ENCODE results near the gene PDE4C.

PDE4C gene

DNA sequence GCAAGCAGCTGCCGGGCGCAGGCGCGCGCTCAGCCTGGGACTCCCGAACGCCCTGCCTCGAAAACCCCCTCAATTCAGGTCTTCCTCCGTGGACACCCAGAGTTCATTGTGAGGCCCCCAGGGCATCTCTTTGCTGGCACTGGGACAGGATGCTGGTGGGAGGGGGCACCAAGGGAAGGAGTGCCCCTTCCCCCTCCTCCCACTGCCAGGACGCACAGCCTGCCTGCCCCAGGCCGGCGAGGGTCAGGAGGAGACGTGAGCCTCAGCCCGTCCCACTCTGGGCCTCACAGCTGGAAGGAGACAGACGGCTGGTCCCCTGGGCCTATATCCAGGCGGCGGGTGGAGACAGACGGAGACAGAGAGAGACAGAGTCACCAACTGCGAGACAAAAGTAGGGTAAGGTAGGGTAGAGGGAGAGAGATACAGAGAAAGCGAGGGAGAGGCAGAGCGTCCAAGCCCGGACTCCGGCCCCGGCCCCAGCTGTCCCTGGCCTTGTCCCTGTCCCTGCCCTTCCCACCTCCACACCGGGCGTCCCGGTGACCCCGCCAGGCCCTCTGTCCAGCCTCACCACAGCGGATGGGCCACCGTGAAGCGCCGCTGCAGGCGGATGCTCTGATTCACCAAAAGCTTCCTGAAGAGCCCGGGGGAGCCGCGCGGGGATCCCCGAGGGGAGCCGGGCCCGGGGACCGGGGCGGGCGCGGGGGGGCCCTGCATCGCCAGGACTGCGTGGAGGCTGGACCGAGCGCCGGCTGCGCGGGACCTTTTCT lies at the start of gene PDE4C:
Gene PDE4C, minus strand, starts transcription at position 737 of the 767 bp plus-strand sequence. Its CDS starts 23 bp downstream, at position 714.
- DNase-seq: no peak

DNA sequence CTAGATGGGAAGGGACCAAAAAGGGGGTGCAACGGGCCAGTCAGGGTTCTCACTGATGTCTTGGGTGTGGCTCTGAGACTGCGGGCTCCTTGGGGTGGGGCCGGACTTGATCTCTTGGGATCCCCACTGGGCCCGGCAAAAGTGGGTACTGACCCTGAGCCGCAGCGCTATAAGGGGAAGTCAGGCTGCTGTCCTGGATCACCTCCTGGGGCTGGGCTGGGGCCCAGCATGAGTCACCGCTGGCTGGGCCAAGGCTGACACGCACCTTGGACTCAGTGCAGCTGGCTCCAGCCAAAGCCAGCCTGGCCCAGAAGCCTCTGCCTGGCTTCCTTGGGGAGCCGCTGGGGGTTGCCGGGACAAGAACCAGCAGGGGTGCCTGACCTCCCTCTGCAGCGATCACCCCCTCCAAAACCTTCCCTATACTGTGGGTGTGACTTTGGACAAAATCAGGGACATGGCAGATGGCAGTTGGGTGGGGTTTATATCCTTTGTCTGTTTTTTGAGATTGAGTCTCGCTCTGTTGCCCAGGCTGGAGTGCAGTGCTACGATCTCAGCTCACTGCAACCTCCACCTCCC lies 48.6 kb upstream of the PDE4C start:
- DNase-seq: no peak

DNA sequence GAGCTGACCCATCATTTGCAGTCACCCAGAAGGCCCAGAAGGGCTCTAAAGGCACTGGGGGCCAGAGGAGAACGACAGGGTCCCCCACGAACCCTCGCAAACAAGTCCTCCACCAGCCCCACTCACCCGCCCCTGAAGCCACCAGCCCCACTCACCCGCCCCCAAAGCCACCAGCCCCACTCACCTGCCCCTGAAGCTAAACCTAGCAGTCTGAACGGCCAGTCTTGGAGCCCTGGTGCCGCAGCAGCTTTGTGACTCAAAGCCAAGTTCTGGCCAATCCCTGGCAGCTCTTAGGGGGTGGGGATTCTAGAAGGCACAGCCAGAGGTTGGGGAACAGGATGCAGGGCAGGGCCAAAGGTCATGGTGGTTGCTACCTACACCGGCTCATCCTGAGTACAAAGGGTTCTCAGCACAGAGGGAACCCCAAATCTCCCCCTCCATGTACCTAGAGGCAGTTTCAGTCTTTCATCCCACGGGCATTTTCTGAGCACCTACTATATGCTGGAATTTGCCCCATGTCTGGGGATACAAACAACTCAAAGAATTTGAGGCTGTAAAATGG lies 48.1 kb upstream of the PDE4C start, which contains the start of gene IQCN:
Gene IQCN, minus strand, starts transcription at position 234 of the 562 bp plus-strand sequence. CDS start 4,974 bp downstream, outside the sequence.
- DNase-seq: no peak

DNA sequence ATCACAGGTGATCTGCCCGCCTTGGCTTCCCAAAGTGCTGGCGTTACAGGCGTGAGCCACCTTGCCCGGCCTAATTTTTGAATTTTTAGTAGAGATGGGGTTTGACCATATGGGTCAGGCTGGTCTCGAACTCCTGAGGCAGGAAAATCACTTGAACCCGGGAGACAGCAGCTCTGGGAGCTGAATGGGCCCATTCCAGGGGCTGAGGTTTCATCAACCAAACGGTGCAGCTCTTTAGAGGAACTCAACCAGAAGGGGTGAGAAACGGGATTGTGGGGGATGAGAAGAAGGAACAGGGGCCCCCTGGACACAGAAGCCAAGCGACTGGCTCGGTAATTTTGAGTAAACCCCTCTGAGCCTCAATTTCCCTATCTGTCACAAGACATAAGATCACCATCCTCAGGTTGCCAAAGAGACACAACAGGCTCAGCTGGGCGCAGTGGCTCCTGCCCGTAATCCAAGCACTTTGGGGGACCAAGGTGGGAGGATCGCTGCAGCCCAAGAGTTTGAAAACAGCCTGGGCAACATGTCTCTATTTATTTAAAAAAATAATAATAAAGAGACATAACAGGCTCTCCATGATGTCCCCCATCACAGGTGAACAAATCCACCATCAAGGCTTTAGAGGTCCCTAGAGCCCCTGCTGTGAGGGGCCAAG lies 47.5 kb upstream of the PDE4C start:
- DNase-seq: no peak

DNA sequence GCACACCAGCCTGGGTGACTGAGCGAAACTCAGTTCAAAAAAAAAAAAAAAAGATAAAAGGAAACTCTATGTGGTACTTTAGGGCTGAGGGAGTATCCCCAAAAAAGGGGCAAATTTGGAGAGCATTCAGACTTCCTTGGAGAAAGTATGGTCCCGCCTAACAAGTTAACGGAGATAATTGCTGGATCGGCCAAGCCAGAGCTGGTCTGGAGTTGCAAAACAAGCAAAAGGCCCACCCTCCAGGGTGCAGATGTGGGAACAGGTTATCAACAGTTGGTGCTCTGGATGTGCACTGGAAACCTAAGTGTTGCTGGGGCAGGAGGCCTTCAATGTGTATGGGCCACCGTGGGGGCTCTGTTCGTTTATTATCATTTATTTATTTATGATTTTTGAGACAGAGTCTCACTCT lies 45.2 kb upstream of the PDE4C start:
- DNase-seq: no peak

DNA sequence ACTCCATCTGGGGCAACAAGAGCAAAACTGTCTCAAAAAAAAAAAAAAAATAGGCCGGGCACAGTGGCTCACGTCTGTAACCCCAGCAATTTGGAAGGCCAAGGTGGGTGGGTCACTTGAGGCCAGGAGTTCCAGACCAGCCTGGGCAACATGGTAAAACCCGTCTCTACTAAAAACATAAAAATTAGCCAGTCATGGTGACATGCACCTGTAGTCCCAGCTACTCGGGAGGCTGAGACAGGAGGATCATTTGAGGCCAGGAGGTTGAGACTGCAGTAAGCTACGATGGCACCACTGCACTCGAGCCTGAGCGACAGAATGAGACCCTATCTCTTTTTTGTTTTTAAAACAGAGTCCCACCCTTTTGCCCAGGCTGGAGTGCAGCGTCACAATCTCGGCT lies 44.1 kb upstream of the PDE4C start:
- DNase-seq: no peak

DNA sequence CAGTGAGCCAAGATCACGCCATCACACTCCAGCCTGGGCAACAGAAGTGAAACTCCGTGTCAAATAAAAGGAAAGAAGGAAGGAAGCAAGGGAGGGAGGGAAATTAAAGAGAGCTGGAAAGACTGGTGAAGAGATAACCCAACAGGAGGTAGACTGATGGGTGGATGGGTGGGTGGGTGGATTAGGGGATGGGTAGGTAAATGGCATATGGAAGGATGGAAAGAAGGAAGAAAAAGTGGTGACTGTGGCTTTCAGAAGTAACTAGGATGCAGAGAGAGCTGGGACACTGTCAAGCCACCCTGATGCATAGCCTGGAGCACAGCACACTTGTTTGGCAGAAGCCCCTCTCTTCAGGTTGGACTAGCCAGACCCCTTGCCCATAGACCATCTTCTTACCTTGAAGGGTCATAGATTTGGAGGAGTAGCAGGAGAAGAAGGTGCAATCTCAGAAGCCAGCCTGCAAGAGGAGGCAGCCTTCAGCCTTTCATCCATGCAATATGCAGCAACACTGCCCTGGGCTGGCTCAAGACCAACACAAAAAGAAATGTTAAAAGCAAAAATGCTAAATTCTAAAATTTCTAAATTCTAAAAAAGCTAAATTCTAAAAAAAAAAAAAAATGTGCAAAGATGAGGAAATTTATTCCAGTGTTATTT lies 43.0 kb upstream of the PDE4C start:
- no peak for DNase-seq

DNA sequence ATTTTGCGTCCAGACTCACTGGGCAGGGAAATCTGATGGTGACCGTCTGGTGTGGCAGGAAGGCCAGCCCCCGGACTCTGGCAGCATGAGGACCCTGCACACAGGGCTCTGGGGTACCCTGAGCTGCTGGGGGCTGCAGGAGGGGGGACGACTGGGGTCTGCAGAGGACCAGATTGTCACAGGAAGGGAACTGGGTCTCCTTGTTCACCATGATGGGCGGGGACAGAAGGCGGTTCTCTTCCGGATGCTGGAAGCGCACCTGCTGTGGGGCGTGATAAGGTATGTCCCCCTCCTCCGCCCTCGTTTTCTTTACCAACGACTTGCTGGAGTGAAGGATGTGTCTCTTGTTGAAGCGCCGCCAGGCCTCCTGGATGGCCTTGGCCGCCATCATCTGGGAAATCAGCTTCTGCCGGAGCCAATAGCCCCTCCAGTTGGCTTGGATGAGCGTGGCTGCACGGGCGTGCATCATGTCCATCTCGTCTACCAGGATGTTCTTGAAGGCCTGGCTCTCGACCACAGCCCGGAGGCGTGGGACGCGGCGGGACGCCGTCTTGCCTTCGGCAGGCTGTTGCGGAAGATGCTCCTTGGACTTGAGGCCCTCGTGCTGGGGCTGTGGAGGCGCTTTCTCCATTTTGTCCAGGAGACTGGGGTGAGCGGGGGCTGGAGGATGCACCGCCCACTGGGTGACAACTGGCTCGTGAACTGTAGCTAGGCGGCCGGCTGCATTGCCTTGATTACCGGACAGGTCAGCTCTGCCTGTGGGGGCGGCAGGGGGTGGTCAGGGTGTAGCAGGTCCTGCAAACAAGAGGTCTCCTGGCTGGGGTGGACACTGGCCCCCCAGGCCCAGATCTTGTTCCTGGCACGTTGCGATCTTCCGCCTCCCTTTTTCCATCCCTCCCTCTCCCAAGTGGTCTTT lies 40.8 kb upstream of the PDE4C start:
- DNase-seq: no peak

DNA sequence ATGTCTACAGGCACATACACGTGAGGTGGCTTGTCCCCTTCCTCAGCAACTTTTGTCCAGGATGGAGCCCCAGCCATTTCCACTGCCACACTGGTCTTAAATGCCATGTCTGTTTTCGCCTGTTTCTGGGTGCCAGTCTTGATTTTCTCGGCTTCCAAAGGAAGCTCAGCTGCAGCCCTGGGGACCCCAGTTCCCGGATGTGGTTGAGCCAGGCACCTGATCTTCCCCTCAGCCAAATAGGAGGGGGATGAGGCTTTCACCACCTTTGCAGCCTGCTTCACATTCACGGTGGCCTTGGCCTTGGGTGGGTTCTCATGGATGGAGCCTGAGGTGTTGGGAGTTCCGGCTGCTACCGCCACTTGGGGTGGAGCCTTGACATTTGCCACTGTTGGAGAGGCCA lies 39.3 kb upstream of the PDE4C start:
- DNase-seq: no peak

DNA sequence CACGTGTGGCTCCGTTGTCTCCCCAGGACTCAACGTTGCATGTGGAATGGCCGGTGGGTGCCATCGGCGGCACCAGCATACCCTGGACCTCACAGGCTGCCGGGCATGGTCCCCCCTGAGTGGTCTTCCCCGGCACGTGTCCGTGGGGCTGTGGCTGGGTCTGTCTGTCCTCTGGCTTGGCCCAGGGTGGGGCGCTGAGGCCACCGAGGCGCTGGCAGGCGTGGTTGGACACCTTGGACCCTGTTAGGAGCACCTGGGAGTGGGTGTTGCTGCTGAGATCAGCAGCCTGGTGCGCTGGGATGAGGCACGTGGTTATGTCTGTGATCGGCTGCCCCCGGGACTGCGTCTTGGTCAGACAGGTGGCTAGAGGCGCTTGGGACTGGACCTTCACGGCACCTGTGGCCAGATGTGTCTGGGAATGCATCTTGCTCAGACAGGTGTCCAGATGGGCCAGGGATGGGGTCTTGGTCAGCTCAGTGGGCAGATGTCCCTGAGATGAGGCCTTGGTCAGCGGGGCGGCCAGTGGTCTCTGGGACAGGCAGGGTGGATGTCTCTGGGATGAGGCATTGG lies 38.8 kb upstream of the PDE4C start:
- DNase-seq: no peak

DNA sequence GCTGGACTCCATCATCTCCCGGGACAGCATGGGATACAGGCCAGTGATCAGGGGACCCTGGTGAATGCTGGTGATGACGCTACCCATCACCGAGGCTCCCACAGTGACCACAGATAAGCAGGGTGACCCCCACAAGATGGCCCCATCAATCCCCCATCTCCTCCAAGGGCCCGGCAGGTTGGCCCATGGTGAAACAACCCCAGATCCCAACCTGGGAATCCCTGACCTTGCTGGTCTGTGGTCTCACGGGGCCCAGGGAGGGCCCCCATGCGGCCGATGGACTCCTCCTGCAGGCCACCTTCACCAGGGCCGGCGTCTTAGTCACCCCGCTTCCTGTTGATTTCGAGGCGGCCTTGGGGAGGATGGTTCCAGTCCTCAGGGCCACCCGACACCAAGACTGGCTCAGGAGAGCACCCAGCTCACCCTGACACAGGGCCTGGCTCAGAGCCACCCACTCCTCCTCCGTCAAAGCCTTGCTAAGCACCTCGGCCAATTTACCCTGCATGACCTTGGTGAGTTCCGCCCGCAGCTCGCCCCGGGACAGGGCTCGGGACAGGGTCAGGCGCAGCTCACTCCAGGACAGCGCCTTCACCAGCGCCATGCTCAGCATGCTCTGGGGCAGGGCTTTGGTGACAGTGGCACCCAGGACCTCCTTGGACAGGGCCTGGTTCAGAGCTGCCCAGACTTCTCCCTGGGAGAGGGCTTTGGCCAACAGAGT lies 38.1 kb upstream of the PDE4C start:
- DNase-seq: no peak

DNA sequence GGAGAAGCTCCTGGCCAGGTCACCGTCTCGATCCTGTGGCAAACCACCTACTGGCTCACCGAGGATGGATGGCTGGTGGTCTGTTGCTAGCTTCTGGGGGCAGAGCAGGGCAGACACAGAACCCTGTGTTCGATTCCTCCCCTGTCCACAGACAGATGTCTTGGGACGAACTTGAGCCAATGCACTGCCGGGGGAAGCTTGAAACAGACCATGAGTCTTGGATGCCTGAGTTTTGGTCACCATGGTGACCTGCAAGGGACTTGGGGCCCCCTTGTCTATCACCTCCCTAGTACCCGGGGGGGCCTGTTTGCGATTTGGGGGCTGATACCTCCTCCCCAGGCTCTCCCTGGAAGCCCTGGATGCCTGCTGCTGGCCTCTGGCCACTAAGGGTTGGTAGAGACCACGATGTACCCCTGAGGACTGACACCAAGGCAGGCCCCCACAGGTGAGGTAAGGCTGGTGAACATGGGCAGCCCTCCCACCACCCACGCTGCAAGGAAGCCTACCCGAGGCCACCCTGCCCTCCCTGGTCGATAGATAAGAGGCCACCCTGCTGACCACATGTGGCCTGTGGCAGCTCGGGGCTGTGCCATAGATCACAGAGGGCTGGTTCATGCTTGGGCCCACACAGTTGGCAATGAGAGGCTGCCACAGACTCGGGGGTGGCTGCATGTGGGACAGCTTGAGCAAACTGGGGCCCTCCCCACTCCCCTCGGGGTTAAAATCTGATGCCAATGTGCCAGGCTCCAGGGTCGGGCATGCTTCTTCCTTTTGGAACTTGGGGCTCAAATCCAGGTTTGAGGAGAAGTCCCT lies 37.3 kb upstream of the PDE4C start:
- no peak for DNase-seq

DNA sequence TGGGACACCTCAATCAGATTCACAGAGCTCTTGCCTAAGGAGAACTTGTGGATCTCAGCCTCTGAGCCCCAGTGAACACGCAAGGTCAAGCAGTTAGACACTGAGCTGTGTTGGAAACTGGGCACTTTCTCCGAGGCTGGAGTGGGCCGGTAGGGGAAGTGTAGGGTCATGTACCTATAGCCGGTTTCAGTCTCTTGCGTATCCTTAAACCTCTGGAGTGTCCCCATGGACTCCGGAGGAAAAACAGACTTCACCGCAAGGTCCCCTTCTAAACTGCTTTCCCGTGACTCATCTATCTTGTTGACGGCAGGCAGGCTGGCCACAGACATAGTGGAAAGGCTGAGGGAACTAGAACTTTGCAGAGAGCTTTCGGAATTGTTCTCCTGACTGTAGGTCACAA lies 36.7 kb upstream of the PDE4C start:
- no peak for DNase-seq

DNA sequence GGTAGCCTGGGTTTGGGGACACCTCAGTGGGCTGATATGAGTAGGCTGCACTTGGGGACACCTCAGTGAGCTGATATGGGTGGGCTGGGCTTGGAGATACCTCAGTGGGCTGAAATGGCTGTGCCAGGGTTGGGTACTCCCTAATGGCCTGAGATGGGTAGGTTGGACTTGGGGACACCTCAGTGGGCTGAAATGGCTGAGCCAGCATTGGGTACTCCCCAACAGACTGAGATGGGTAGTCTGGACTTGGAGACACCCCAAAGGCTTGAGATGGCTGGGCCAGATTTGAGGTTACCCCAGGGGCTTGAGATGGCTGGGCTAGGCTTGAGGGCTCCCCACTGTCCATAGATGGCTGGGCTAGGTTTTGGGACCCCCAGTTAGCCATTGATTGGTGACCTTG lies 35.9 kb upstream of the PDE4C start:
- DNase-seq: no peak

DNA sequence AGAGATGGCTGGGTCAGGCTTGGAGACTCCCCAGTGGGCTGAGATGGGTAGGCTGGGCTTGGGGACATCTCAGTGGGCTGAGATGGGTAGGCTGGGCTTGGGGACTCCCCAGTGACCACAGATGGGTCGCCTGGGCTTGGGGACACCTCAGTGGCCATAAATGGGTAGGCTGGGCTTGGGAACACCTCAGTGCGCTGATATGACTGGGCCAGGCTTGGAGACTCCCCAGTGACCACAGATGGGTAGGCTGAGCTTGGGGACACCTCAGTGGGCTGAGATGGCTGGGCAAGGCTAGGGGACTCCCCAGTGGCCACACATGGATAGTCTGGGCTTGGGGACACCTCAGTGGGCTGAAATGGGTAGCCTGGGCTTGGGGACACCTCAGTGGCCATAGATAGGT lies 35.2 kb upstream of the PDE4C start:
- DNase-seq: no peak

DNA sequence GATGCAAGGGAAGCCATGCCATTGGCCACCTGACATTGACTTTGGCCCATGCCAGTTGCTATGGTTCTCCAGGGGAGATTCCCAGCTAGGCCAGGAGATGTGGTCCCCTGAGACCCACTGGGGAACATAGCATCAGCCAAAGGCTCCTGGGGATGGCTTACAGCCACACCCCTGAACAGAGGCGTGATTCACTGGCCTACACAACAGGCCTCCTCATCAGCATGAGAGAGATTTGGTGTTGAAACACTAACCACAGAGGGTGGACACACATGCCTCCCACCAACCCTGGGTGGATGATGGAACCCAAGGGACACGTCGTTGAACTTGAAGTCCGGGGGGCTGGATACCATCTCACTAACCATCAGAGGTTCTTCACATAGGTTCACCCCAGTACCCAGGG lies 33.7 kb upstream of the PDE4C start:
- DNase-seq: no peak

DNA sequence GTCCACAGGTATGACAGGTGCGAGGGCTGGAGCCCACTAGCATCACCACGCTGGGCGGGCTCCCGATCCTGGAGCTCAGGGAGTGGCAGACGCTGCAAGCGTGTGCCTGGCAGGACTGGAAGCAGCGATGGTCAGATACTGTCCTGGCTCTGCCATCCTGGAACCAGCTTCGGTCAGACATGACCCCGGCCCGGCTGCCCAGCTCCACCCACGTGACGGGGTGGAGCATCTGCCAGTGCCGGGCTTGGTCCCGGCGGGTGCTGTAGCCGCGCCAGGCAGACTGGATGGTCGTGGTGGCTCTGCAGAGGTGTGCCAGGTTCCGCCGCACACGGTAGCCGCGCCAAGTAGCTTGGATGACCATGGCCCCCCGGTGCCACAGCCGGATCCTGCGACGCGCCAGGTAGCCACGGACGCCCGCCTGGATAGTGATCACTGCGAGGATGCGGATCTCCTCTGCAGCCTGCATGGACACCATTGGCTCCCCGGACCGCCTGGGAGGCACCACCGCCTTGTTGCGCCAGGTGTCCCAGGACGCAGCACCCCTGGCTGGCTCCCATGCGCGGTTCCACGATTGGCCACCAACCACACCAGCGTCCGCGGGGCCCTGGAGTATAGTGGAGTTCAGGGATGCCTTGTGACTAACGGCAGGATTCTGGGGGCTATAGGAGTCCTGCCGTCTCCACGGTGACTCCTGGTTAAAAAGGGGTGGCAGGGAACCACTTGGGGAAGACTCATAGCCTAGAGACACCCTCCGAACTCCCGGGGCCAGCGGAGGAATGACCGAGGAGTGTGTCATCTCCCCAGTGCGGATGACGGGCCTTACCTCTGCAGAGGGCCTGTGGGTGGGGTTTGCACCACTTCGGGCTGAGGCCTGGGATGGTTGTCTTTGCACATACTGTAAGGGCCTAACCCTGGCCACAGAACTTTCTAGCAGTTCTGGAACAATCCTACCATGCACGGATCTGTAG lies 31.5 kb upstream of the PDE4C start:
- no peak for DNase-seq

DNA sequence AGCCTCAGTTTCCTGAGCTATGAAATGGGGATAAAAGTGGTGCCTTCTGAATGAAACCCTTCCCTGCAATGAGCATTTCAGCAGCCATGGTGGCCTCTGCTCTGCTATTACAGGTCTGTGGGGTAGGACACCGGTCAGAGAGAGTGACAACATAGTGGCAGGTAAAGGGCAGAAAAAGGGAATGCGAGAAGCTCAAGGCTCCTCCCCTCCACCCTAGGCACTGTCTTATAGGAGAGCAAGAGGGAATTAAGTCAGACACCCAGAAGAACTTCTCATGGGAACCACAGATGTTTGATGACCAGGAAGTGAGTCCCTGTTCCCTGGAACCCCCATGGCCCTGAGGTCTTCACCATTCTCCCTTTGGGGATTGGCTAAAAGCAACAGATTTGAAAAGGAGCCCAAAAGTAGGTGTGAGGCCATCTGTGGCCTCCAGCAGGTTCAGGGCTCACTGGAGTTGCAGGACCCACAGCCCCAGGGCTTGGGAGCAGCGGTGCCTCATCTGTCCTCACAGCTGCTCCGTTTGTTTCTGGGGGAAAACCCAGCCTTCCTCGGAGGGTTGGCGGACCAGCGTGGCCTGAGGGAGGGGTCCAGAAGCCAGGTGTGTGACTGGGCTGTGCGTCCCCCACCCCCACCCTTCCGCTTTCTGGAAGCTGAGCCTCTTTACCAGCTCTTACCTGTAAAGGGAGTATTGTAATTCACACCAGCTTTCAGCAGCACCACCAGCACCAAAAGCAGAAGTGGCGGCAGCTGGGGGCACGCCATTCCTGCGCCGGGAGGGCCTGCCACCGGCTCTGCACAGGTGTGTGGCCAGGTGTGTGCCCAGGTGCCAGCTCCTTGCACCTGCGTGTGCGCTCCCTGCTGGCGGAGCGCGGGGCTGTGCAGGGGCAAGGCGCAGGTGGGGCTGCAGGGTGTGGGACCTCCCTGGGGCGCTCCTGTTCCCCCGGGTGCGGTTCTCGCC lies 28.6 kb upstream of the PDE4C start:
- DNase-seq: no peak

Data from activated naive CD4-positive, alpha-beta T cell treated with anti-CD3 and anti-CD28 coated beads, Interleukin-2, amount 50 U/mL, for 16 hours (primary cell).